PC-3 (cell line): Measurements from ENCODE around the gene ST8SIA5.

Experiments used
- EZH2 ChIP-seq: fragments of 300-600 bp; sonication (generic); IDR thresholded peaks from one replicate; pipeline ENCODE4 v1.6.1; 2017; ENCODE audit warnings: antibody characterized with exemption, mild to moderate bottlenecking, low read length; ENCODE audit not compliant: unreplicated experiment
- EZH2phosphoT487 ChIP-seq: fragments of 300-600 bp; sonication (generic); IDR thresholded peaks from 2 replicates; pipeline ENCODE4 v1.6.1; 2018; ENCODE audit warnings: mild to moderate bottlenecking, antibody characterized with exemption, low read length, borderline replicate concordance
- TF ChIP-seq, protein P1 (sequence below): fragments of 300-600 bp; sonication (generic); conservative IDR thresholded peaks from 2 replicates; pipeline ENCODE4 v1.5.1; 2017; ENCODE audit warnings: antibody characterized with exemption, low read depth, mild to moderate bottlenecking, low read length

DNA sequence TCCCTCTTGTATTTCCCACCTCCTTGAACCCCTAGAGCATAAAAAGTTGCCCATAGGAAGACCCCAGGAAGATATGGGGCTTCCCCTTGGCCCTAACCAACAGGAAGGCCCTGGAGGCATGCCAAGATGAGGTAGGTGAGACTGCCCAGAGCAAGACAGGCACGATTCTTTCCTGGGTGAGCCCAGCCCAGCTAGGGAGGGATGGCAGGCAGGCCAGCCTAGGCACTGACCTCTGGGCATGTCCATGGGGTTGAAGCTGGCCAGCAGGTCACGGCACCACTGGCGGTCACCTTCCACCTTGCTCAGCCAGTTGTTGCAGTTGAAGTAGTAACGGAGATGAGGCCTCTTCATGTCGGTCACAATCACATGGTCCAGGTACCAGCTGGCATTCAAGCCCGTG, 117.5 kb downstream of the ST8SIA5 start:
- TF ChIP-seq, protein P1, sequence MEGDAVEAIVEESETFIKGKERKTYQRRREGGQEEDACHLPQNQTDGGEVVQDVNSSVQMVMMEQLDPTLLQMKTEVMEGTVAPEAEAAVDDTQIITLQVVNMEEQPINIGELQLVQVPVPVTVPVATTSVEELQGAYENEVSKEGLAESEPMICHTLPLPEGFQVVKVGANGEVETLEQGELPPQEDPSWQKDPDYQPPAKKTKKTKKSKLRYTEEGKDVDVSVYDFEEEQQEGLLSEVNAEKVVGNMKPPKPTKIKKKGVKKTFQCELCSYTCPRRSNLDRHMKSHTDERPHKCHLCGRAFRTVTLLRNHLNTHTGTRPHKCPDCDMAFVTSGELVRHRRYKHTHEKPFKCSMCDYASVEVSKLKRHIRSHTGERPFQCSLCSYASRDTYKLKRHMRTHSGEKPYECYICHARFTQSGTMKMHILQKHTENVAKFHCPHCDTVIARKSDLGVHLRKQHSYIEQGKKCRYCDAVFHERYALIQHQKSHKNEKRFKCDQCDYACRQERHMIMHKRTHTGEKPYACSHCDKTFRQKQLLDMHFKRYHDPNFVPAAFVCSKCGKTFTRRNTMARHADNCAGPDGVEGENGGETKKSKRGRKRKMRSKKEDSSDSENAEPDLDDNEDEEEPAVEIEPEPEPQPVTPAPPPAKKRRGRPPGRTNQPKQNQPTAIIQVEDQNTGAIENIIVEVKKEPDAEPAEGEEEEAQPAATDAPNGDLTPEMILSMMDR = no peak
- TF ChIP-seq EZH2 (no peak), EZH2phosphoT487 (no peak)
